HG03108 (cell line): ENCODE measurements around the gene TMEM242.
"Not testable (repeated sequence)": the region's sequence is repeated elsewhere in the genome, so short reads cannot be mapped to it uniquely, and the experiment has no call there.

ENCODE experiments used
- ATAC-seq: cut with Tn5 transposase; IDR thresholded peaks from one replicate; pipeline ENCODE4 v1.9.1; 2021; ENCODE audit warnings: moderate library complexity; ENCODE audit not compliant: unreplicated experiment

TMEM242 gene

DNA sequence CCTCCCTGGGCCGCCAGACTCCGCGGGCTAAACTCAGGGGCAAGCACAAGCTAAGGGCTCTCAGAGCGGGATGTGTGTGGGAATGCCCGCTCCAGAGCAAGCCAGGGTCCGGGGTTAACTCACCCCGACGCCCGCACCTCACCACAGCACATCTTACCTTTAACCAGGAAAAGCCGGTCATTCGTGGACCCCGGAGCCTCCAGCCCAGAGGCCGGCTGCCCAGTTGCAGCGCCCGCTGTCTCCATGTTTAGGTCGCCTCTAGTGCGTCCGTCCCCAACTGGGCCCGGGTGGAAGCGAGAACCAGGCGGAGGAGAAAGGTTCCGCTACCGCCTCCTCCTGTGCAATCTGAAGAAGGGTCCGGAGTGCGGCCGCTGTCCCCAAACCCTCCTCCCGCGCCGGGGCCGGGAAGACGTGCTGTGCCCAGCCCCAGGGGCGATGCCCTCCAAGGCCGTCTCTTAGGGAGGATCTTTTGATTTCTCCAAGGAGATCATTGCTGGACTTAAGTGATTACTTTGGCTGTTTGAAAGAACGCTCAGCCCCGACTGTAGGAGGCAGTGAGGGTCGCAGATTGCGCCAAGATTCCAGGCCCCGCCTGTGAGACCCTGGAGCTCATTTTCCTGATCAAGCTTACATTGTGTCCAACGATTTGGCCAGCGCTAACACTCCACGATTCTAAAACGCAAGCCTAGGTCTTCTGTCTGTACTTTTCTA lies at the start of gene TMEM242:
TSS of gene TMEM242 (minus strand) at position 265 of the 711 bp plus-strand sequence. CDS start at position 245, 20 bp downstream.
- ATAC-seq = peak; percentile 86

DNA sequence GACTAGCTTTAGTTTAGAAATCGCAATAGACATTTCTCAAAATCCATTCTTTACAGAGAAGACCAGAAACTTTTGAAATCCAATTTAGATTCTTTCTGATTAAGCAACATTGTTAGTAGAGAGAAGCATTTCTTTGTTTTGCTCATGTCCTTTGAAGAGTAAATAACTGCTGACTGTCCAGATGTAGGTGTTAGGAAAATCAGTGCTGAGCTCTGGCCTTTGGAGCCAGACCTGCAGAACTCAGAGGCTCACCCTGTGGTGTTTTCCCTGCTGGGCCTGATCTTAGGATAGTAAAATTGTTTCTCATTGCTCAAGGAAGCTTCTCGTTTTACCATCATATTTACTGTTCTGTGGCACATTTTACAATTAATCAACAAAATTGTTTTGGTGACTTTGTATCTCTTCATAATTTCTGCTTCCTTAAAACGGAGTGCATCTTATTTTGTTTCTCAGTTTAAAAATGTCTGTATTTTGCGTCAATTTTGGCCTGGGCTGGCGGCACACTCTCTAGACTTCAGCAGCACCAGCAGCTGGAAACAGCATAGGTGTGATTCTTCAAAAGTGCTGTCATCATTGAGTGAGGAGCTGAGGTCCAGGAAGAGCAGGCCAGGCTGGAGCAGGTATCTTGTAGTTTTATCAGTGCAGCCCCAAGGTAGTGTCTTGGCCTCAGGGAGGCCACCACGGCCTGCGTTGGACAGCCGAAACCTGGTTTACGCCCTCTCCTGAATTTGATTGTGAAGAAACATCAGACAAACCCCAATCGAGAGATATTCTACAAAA lies 49.4 kb upstream of the TMEM242 start:
- no peak for ATAC-seq

DNA sequence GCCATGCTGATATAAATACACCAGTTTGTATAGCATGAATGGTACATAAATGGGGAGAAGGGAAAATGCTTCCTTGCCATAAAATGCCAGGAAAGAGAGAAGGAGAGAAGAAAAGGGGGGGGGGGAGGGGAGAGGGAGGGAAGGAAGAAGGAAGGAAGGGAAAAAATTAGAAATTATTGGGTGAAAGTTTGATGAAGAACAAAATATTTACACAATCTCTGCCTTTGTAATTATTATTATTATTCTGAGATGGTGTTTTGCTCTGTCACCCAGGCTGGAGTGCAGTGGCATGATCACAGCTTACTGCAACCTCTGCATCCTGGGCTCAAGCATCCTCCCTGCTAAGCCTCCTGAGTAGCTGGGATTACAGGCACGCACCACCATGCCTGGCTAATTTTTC lies 47.4 kb upstream of the TMEM242 start:
- ATAC-seq = no peak

- ATAC-seq = no peak
Measured at GRCh38 chr6:157368359-157369049, 45.2 kb upstream of the TMEM242 start.

GRCh38 chr6:157366648-157367047 lies 43.3 kb upstream of the TMEM242 start:
- ATAC-seq = no peak

DNA sequence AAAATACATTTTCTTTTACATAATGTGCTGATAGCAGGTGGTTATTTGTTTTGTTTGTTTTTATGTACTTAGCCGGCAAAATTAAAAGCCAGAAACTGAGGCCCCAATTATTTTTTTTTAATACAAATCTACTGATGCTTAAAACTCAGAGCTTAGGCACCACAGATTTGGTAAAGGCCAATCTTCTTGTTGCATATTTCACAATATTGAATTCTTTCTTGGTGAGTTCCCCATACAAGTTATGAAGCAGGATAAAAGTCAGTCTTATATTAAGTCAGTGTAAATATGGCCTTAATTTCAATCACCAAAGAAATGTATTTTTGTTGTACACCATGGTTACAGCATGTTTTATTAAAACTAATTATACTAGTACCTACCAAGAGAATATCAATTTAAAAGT lies 41.4 kb upstream of the TMEM242 start:
- no peak for ATAC-seq

- ATAC-seq = no peak
Measured at GRCh38 chr6:157361886-157362285, 38.6 kb upstream of the TMEM242 start.

GRCh38 chr6:157358287-157358686 lies 35.0 kb upstream of the TMEM242 start:
- no peak for ATAC-seq

GRCh38 chr6:157346373-157346772 lies 23.1 kb upstream of the TMEM242 start:
- ATAC-seq = no peak

DNA sequence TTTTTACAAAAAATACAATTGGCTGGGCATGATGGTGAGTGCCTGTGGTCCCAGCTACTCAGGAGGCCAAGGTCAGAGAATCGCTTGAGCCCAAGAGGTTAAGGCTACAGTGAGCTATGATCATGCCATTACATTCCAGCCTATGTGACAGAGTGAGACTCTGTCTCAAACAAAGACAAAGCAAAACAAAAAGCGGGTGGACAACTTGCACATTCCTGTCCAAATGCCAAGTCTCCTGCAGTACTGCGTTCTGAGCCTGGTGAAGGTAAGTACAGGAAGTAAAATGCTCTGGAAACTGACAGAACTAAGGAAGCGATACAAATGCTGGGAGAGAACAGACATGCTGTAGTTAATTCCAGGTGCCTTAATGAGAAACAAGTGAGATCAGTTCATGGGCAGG lies 20.4 kb upstream of the TMEM242 start:
- ATAC-seq = no peak

DNA sequence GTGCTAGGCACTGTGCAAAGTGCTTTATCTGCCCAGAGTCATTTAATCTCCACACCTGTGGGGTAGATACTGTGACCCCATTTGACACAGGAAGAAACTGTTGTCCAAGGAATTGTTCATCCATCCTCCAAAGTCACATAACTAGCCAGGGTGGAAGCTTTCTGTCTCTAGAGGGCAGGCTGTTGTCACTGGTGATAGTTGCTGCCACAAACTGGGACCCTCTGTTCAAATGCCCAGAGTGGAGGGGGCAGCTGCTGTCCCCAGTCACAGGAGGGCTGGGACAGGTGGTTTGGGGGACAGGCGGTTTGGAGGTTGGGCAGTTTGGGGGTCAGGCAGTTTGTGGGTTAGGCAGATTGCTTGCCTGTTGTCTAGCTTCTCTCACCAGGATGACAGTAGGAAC lies 16.1 kb upstream of the TMEM242 start:
- ATAC-seq = no peak

DNA sequence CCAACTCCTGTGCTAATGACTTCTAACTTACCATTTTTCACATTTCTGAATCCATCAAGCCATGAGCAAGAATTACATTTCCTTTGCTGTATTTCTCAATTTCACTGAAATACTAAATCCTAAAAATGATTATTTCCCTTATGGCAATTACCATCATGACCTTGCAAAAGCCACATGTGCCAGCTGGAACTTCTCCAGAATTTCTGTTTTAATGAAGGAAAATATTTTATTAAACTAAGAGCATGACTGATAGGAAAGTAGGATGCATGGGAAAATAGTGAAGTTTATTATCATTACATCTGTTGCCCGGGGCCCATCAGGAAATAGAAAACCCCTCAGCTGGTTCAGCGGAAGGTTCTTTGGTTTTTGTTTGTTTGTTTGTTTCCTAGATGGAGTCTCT lies 14.4 kb upstream of the TMEM242 start:
- ATAC-seq = no peak

DNA sequence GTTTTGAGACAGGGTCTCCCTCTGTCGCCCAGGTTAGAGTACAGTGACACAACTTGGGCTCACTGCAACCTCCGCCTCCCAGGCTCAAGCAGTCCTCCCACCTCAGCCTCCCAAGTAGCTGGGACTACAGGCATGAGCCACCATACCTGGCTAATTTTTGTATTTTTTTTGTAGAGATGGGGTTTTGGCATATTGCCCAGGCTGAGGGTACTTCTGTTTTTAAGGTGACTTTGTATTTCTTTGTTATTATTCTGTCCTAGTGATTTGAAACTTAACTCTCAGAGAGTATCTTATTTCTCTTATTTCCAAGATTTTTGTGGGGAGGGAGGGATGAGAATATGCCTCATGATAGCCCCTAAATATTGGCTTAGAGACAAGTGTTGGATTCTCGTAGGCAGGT lies 14.0 kb upstream of the TMEM242 start:
- ATAC-seq = not testable (repeated sequence)

DNA sequence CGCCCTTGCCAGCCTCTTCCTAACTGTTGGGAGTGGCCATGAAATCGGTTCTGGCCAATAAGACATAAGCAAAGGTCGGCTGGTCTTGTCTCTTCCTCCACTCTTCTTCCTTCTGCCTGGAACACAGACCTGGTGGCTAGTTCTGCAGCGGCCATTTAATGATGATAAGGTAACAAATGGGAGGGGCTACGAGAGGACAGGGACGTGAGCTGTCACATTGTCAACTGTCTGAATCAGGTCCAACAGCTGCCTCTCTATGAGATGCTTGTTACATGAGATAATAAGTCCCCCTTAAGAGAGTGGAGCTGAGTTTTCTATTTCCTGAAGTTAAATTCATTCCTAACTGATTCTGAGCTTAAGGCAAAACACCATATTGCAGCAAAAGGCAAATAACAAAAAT lies 12.5 kb upstream of the TMEM242 start:
- ATAC-seq = no peak

GRCh38 chr6:157333956-157334355 lies 10.6 kb upstream of the TMEM242 start:
- no peak for ATAC-seq

DNA sequence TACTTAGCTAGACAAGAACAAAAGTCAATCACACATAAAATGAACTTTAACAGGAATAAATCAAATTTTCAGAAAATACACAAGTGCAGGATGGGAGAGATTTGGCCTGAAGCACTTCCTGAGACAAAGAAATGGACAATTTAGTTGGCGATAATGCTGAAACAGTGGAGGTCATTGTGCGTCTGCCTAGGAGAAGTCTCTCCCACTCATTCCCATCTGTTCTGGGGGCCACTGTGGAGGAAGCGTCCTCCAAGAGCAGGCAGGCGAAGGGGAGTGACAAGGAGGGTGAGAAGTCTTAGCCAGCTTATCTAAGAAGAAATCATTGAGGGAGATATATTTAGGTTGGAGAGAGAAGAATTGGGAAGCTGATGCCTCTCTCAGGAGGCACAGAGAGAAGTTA lies 10.2 kb upstream of the TMEM242 start:
- no peak for ATAC-seq

DNA sequence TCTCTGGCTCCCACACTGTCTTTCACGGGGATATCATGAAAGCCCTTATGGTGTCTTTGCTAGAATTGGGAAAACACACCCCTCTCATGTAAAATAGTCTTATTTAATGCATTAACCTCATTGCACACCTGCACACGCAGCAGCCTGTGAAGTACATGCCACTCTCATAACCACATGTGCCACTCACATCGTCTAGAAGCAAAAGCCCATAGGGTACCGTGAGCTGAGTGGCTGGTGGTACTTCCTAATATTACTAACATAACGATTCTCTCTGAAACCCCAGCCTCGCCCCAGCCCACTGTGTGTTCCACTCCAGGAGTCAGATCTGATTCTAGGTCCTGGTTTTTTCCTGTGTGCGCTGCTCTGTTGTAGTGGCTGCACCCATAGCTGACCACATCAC lies 9.5 kb upstream of the TMEM242 start:
- no peak for ATAC-seq

DNA sequence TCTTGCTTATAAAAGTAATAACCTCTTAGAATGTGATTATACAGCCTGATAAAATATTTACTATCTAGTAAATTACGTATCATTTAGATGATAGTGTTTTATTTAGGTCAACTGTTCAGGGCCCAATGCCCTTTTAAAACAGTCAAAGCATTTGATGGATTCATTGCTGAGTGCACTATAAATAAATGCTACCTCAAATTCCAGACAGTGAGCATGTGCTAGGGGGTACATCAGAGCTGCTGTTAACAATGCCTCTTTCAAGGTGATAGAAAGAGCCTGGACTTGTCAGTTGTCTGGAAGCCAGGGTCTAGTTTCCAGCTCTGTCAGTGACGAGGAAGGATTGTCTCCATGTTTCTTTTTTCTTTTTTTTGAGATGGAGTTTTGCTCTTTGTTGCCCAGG lies 7.5 kb upstream of the TMEM242 start:
- no peak for ATAC-seq

DNA sequence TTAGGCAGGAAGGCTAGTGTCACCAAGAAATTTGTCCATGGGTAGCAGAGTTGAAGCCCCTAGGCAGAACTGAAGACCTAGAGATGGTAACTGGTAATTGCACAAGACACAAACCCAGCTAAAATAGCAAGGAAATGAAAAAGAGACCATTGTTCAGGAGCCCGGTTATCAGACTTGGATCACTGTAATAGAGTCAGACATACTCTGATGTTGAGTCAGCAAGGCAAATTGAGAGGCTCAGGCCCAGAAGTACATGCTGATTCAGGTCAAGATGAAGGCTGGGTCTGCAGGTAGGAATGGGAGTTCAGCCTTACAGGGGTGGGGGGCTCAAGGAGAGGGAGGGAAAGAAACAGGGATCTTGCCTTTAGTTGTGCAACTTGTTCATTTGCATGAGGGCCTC lies 6.5 kb upstream of the TMEM242 start:
- no peak for ATAC-seq

GRCh38 chr6:157328108-157328692 lies 4.9 kb upstream of the TMEM242 start:
- no peak for ATAC-seq

GRCh38 chr6:157326979-157327378 lies 3.7 kb upstream of the TMEM242 start:
- ATAC-seq = no peak
